ENCODE results near the gene CDIP1. TPM values are rescaled to one million over a fixed set of nuclear protein-coding genes. Genes with fewer than 3 reads are reported as not detected.
A peak's percentile ranks its signal among the peaks of the same experiment; 100 is the strongest.

Gene CDIP1
- total and polyA plus RNA-seq, 9 of the 15 experiments (the other 6 are each of a cell fraction or from before 2014, with no cell fraction given): 0.29 TPM; not detected in 8

GRCh38 chr16:4578961-4579530, 40.5 kb upstream of the CDIP1 start:
- ChIA-PET CTCF (ENCODE audit: low intra/inter-chr PET ratio) (no interaction called here), POLR2A (interaction anchor here (1.0 kb wide), 1 partner anchor 33 kb away, joined by 3 read pairs; no protein-coding TSS in a partner anchor)
- H3K9me1 ChIP-seq (ENCODE audit: control insufficient read depth, insufficient read depth, low read length): no peaks in the 10 kb centered on the region
- ATAC-seq (no peak), DNase-seq (ENCODE audit: extremely low read depth in 1 of 4, low spot score in 3 of 4) (peak in 3 of 4 experiments; percentile 2 to 4 (median 4)), FAIRE-seq (no peak)
- H3K4me3 ChIP-seq: no peak overlapping the region
- H3K36me3 ChIP-seq (ENCODE audit: control insufficient read depth, insufficient read depth, low read length): no peaks in the 10 kb centered on the region
- H3K4me1 ChIP-seq (replicated peaks in 1 of 2; ENCODE audit: control insufficient read depth in 2 of 2, insufficient read depth in 2 of 2, low read length in 2 of 2): peaks cover 0 to 3% of the 10 kb centered on the region in 2 experiments; a peak in 1 of 5 replicates
- no peak overlapping the region for H3K27ac ChIP-seq (ENCODE audit: extremely low read depth, low read depth, low read length)
- H4K20me1 ChIP-seq (replicated peaks; ENCODE audit: control insufficient read depth, insufficient read depth, low read length): no peaks in the 10 kb centered on the region
- no peak overlapping the region for H3K4me2 ChIP-seq (ENCODE audit: insufficient read depth, low read length)
- H2AFZ ChIP-seq (ENCODE audit: low read depth, low read length): no peak overlapping the region
- no peaks in the 10 kb centered on the region for H3K9me3 ChIP-seq (replicated peaks; ENCODE audit: control insufficient read depth, insufficient read depth, low read depth, low read length)
- in situ Hi-C loops (cut with MboI): no loop called here
- TF ChIP-seq RBM25 (IDR thresholded peaks at IDR 0.05; ENCODE audit: low read depth, low read length, severe bottlenecking) (no peak), ZNF121 (CRISPR knock-in tag; conservative IDR thresholded peaks at IDR 0.05) (0 out of 2 replicates have a peak, but pooled peaks have one; percentile 22)
- H3K9ac ChIP-seq (ENCODE audit: insufficient read depth in 1 of 2, low read depth in 2 of 2, low read length in 2 of 2): peak overlapping the region in 1 of 2 experiments; percentile 2; a peak in 1 of 4 replicates
- peaks cover 7 to 56% of the 10 kb centered on the region in 2 experiments; a peak in 4 of 5 replicates for H3K27me3 ChIP-seq (ENCODE audit: control insufficient read depth in 2 of 2, insufficient read depth in 2 of 2, low read length in 2 of 2)
- WGBS (ENCODE audit: insufficient coverage, low coverage, missing lambda C conversion rate): 18% methylated on average over 9 of the region's 13 CpGs
- BruUV-seq (replicated peaks): no TSS peak
- H3K79me2 ChIP-seq (ENCODE audit: control insufficient read depth, insufficient read depth, low read length): no peaks in the 10 kb centered on the region
- intact Hi-C loops (cut with micrococcal nuclease): no loop called here

DNA sequence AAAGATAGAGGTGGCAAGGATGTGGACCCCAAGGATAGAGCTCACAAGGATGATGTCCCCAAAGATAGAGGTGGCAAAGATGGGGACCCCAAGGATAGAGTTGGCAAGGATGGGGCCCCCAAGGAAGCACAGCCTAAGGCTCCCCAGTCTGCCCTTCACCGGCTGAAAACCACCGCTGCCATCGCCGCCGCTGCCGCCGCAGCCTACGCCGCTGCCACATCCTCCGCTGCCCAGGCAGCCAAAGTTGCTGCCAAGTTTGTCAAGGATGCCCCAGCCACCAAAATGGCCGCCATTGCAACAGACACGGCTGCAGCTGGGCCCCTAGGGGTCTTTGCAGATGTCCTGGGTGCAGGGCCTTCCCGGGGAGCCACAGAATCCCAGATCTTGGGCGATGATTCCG, 37.4 kb upstream of the CDIP1 start:
- no peaks in the 10 kb centered on the region for H3K9me3 ChIP-seq (replicated peaks; ENCODE audit: control insufficient read depth, insufficient read depth, low read depth, low read length)
- FAIRE-seq (no peak), DNase-seq (ENCODE audit: extremely low read depth in 1 of 4, low spot score in 3 of 4) (no peak), ATAC-seq (no peak)
- CTCF ChIA-PET (ENCODE audit: low intra/inter-chr PET ratio): no interaction called here
- H3K79me2 ChIP-seq (ENCODE audit: control insufficient read depth, insufficient read depth, low read length): no peaks in the 10 kb centered on the region
- 57% methylated on average over 15 of the region's 15 CpGs for WGBS (ENCODE audit: insufficient coverage, low coverage, missing lambda C conversion rate)
- no peak overlapping the region for H3K9ac ChIP-seq (ENCODE audit: insufficient read depth in 1 of 2, low read depth in 2 of 2, low read length in 2 of 2)
- POLR2A ChIA-PET: no interaction called here
- no peaks in the 10 kb centered on the region for H4K20me1 ChIP-seq (replicated peaks; ENCODE audit: control insufficient read depth, insufficient read depth, low read length)
- no peak overlapping the region for H2AFZ ChIP-seq (ENCODE audit: low read depth, low read length)
- H3K27me3 ChIP-seq (ENCODE audit: control insufficient read depth in 2 of 2, insufficient read depth in 2 of 2, low read length in 2 of 2): peaks cover 16 to 58% of the 10 kb centered on the region in 2 experiments; a peak in 4 of 5 replicates
- in situ Hi-C loops (cut with MboI): no loop called here
- no peak overlapping the region for H3K4me2 ChIP-seq (ENCODE audit: insufficient read depth, low read length)
- BruUV-seq (replicated peaks): no TSS peak
- no peaks in the 10 kb centered on the region for H3K9me1 ChIP-seq (ENCODE audit: control insufficient read depth, insufficient read depth, low read length)
- no peaks in the 10 kb centered on the region for H3K36me3 ChIP-seq (ENCODE audit: control insufficient read depth, insufficient read depth, low read length)
- no peak overlapping the region for H3K4me3 ChIP-seq
- peaks cover 0 to 3% of the 10 kb centered on the region in 2 experiments; a peak in 1 of 5 replicates for H3K4me1 ChIP-seq (replicated peaks in 1 of 2; ENCODE audit: control insufficient read depth in 2 of 2, insufficient read depth in 2 of 2, low read length in 2 of 2)
- no peak overlapping the region for H3K27ac ChIP-seq (ENCODE audit: extremely low read depth, low read depth, low read length)
- intact Hi-C loops (cut with micrococcal nuclease): no loop called here
- TF ChIP-seq, protein P1, sequence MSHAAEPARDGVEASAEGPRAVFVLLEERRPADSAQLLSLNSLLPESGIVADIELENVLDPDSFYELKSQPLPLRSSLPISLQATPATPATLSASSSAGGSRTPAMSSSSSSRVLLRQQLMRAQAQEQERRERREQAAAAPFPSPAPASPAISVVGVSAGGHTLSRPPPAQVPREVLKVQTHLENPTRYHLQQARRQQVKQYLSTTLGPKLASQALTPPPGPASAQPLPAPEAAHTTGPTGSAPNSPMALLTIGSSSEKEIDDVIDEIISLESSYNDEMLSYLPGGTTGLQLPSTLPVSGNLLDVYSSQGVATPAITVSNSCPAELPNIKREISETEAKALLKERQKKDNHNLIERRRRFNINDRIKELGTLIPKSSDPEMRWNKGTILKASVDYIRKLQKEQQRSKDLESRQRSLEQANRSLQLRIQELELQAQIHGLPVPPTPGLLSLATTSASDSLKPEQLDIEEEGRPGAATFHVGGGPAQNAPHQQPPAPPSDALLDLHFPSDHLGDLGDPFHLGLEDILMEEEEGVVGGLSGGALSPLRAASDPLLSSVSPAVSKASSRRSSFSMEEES (CRISPR knock-in tag; IDR thresholded peaks at IDR 0.05): no peak
- TF ChIP-seq CBX3 (IDR thresholded peaks at IDR 0.05; ENCODE audit: borderline replicate concordance in 1 of 2, low read length in 2 of 2) (no peak), XRCC5 (IDR thresholded peaks at IDR 0.05; ENCODE audit: low read depth, low read length) (no peak), SAFB (IDR thresholded peaks at IDR 0.05; ENCODE audit: borderline replicate concordance, low read depth, low read length) (no peak), EWSR1 (IDR thresholded peaks at IDR 0.05; ENCODE audit: borderline replicate concordance, low read depth, partially characterized antibody) (no peak)
- TF ChIP-seq, protein P2, sequence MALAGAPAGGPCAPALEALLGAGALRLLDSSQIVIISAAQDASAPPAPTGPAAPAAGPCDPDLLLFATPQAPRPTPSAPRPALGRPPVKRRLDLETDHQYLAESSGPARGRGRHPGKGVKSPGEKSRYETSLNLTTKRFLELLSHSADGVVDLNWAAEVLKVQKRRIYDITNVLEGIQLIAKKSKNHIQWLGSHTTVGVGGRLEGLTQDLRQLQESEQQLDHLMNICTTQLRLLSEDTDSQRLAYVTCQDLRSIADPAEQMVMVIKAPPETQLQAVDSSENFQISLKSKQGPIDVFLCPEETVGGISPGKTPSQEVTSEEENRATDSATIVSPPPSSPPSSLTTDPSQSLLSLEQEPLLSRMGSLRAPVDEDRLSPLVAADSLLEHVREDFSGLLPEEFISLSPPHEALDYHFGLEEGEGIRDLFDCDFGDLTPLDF (CRISPR knock-in tag; IDR thresholded peaks at IDR 0.05): no peak
- TF ChIP-seq, protein P3, sequence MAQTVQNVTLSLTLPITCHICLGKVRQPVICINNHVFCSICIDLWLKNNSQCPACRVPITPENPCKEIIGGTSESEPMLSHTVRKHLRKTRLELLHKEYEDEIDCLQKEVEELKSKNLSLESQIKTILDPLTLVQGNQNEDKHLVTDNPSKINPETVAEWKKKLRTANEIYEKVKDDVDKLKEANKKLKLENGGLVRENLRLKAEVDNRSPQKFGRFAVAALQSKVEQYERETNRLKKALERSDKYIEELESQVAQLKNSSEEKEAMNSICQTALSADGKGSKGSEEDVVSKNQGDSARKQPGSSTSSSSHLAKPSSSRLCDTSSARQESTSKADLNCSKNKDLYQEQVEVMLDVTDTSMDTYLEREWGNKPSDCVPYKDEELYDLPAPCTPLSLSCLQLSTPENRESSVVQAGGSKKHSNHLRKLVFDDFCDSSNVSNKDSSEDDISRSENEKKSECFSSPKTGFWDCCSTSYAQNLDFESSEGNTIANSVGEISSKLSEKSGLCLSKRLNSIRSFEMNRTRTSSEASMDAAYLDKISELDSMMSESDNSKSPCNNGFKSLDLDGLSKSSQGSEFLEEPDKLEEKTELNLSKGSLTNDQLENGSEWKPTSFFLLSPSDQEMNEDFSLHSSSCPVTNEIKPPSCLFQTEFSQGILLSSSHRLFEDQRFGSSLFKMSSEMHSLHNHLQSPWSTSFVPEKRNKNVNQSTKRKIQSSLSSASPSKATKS (CRISPR knock-in tag; IDR thresholded peaks at IDR 0.05): no peak
